Cerebellar nuclear complex (tissue), 1 donor: ENCODE measurements around the gene MED29.
A peak's percentile ranks its signal among the peaks of the same experiment; 100 is the strongest.
"Not testable (repeated sequence)": the region's sequence is repeated elsewhere in the genome, so short reads cannot be mapped to it uniquely, and the experiment has no call there.

ENCODE experiments used
- DNase-seq, 2 experiments: peaks; one replicate each; lab custom pipeline; 2025; lab: John Stamatoyannopoulos, UW

Gene MED29

GRCh38 chr19:39370735-39371134 lies 20.4 kb upstream of the MED29 start:
- DNase-seq = no peak

GRCh38 chr19:39372047-39372802 lies 19.0 kb upstream of the MED29 start:
- DNase-seq = no peak

- no peak for DNase-seq
Measured at GRCh38 chr19:39372941-39373340, 18.2 kb upstream of the MED29 start.

GRCh38 chr19:39375929-39376328 lies 15.2 kb upstream of the MED29 start:
- no peak for DNase-seq

- DNase-seq = no peak
Measured at GRCh38 chr19:39377373-39378362, 13.5 kb upstream of the MED29 start.

- DNase-seq = not testable (repeated sequence)
Measured at GRCh38 chr19:39379366-39379765, 11.8 kb upstream of the MED29 start.

GRCh38 chr19:39379865-39380396 lies 11.2 kb upstream of the MED29 start:
- DNase-seq = no peak

GRCh38 chr19:39380521-39381502 lies 10.4 kb upstream of the MED29 start:
- DNase-seq = no peak

- DNase-seq = no peak
Measured at GRCh38 chr19:39381910-39382611, 9.1 kb upstream of the MED29 start.

GRCh38 chr19:39382991-39383828 lies 8.0 kb upstream of the MED29 start:
- DNase-seq = no peak

GRCh38 chr19:39384839-39385568 lies 6.2 kb upstream of the MED29 start:
- DNase-seq = no peak

GRCh38 chr19:39385629-39386411 lies 5.4 kb upstream of the MED29 start:
- no peak for DNase-seq

GRCh38 chr19:39386557-39386956 lies 4.6 kb upstream of the MED29 start:
- DNase-seq = no peak

GRCh38 chr19:39388657-39389056 lies 2.5 kb upstream of the MED29 start:
- no peak for DNase-seq

GRCh38 chr19:39389631-39390414 lies 1.4 kb upstream of the MED29 start:
- no peak for DNase-seq

GRCh38 chr19:39390451-39390750 lies 777 bp upstream of the MED29 start:
- DNase-seq = peak; percentile 39 to 51

GRCh38 chr19:39397360-39398296 lies 6.5 kb downstream of the MED29 start:
- no peak for DNase-seq
